Natural killer cell (primary cell): Measurements from ENCODE around the gene RNF111. TPM values are rescaled to one million over a fixed set of nuclear protein-coding genes. Genes with fewer than 3 reads are reported as not detected.

Source experiments
- ATAC-seq, 3 donors: fragments of 150-1000 bp in 2 of 3; fragments of 200-7000 bp in 1 of 3; cut with Tn5 transposase; 1 replicate in 1 of 3; 2 replicates in 2 of 3; pipeline ENCODE4 v1.10.0; 2021; ENCODE audit warnings: mild to moderate bottlenecking in 2 of 3, moderate library complexity in 2 of 3
- DNase-seq, 2 donors: peaks; one replicate each; pipeline versions ENCODE4 v3.0.0 to v3.0.0-alpha.2; 2013 to 2021; ENCODE audit warnings: mixed read lengths in 1 of 2
- H3K27ac ChIP-seq: one replicate; pipeline ENCODE4 v1.5.1; 2013; ENCODE audit warnings: mild to moderate bottlenecking, low read length
- H3K27me3 ChIP-seq: one replicate; pipeline ENCODE4 v1.6.1; 2013; ENCODE audit warnings: low read length; ENCODE audit not compliant: control insufficient read depth, insufficient read depth
- H3K36me3 ChIP-seq: one replicate; pipeline ENCODE4 v1.6.1; 2013; ENCODE audit warnings: low read length; ENCODE audit not compliant: control insufficient read depth, insufficient read depth
- H3K4me1 ChIP-seq: one replicate; pipeline ENCODE4 v1.6.1; 2013; ENCODE audit warnings: low read length; ENCODE audit not compliant: control insufficient read depth, insufficient read depth
- H3K4me3 ChIP-seq: one replicate; pipeline ENCODE4 v1.5.1; 2013; ENCODE audit warnings: low read length
- H3K9me3 ChIP-seq: one replicate; pipeline ENCODE4 v1.6.1; 2013; ENCODE audit warnings: low read length; ENCODE audit not compliant: control insufficient read depth, insufficient read depth
- H3K27ac Mint-ChIP-seq, 2 donors: one replicate each; pipeline ENCODE4 v1.8.0; 2022; ENCODE audit warnings: mild to moderate bottlenecking in 2 of 2, mixed read lengths in 2 of 2, moderate library complexity in 1 of 2
- H3K27me3 Mint-ChIP-seq, 2 donors: one replicate each; pipeline ENCODE4 v1.8.0; 2022; ENCODE audit warnings: low read depth in 2 of 2, mixed read lengths in 2 of 2
- H3K36me3 Mint-ChIP-seq: one replicate; pipeline ENCODE4 v1.8.0; 2022; ENCODE audit warnings: mixed read lengths
- H3K4me1 Mint-ChIP-seq, 2 donors: one replicate each; pipeline ENCODE4 v1.8.0; 2022; ENCODE audit warnings: mixed read lengths in 2 of 2
- H3K4me3 Mint-ChIP-seq: one replicate; pipeline ENCODE4 v1.8.0; 2022; ENCODE audit warnings: mild to moderate bottlenecking, moderate library complexity, mixed read lengths
- H3K9me3 Mint-ChIP-seq, 2 donors: one replicate each; pipeline ENCODE4 v1.8.0; 2022; ENCODE audit warnings: mixed read lengths in 2 of 2
- WGBS: methylation state at CpG from one replicate; pipeline ENCODE4 v1.1.7; 2013; ENCODE audit warnings: missing lambda C conversion rate; ENCODE audit not compliant: insufficient coverage; 5-methylcytosine and 5-hydroxymethylcytosine counted together
- intact Hi-C: fragments of 100-400 bp; cut with micrococcal nuclease; formaldehyde crosslinking; loops from one replicate; pipeline ENCODE4 v1.14.2; 2022
- total RNA-seq, 4 donors: library from RNA; stranded (reverse); fragments of 120-200 nt in 1 of 4; gene quantifications; one replicate each; pipeline versions ENCODE4 v1.2.3 to v1.2.4, GENCODE V29; 2013 to 2022
- TF ChIP-seq, protein P1 (sequence below): fragments of 200-600 bp; IDR thresholded peaks from one replicate; pipeline ENCODE4 v1.8.0; 2022; ENCODE audit warnings: antibody characterized with exemption

RNF111 gene
- total RNA-seq, 3 donors from 2014 or later (not counting 1 experiment from before 2014, with no cell fraction given): 39.4 to 53.1 (median 46.0) TPM

DNA sequence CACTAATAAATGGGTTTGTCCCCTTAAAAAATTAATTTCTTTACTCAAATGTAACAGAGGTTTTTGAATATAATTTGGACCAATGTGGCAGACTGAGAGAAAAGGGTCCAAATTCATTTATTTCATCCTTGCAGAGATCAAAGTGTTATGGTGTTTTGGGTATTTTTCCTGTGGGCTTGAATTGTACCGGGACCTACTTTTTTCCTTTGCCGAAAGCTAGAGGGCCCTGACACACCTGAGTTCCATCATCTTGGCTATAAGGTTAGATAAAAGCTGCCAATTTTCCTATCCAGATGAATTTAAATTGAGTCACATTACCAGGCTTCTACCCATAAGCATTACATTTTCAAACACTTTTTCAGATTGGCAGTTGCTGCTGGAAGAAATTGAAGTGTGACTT is 118.4 kb downstream of the RNF111 start:
- Mint-ChIP-seq H3K9me3 (no peaks in the 10 kb centered on the region), H3K4me1 (peaks cover 8 to 9% of the 10 kb centered on the region in 2 donors), H3K27ac (peak overlapping the region in 1 of 2 donors; percentile 94), H3K4me3 (peak overlapping the region; percentile 97), H3K36me3 (no peaks in the 10 kb centered on the region), H3K27me3 (no peaks in the 10 kb centered on the region)
- H3K36me3 ChIP-seq: no peaks in the 10 kb centered on the region
- no peak overlapping the region for H3K27ac ChIP-seq
- 42% methylated on average over 2 of the region's 2 CpGs for WGBS
- H3K4me1 ChIP-seq: peaks cover 5% of the 10 kb centered on the region
- no peak overlapping the region for H3K4me3 ChIP-seq
- no peaks in the 10 kb centered on the region for H3K27me3 ChIP-seq
- ATAC-seq (no peak), DNase-seq (no peak)
- TF ChIP-seq, protein P1, sequence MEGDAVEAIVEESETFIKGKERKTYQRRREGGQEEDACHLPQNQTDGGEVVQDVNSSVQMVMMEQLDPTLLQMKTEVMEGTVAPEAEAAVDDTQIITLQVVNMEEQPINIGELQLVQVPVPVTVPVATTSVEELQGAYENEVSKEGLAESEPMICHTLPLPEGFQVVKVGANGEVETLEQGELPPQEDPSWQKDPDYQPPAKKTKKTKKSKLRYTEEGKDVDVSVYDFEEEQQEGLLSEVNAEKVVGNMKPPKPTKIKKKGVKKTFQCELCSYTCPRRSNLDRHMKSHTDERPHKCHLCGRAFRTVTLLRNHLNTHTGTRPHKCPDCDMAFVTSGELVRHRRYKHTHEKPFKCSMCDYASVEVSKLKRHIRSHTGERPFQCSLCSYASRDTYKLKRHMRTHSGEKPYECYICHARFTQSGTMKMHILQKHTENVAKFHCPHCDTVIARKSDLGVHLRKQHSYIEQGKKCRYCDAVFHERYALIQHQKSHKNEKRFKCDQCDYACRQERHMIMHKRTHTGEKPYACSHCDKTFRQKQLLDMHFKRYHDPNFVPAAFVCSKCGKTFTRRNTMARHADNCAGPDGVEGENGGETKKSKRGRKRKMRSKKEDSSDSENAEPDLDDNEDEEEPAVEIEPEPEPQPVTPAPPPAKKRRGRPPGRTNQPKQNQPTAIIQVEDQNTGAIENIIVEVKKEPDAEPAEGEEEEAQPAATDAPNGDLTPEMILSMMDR: no peak
- intact Hi-C loops: loop anchor here (5.0 to 10.0 kb wide), 2 partner anchors 121 to 386 kb away; partner anchors contain the start of gene RNF111
- H3K9me3 ChIP-seq: no peaks in the 10 kb centered on the region

DNA sequence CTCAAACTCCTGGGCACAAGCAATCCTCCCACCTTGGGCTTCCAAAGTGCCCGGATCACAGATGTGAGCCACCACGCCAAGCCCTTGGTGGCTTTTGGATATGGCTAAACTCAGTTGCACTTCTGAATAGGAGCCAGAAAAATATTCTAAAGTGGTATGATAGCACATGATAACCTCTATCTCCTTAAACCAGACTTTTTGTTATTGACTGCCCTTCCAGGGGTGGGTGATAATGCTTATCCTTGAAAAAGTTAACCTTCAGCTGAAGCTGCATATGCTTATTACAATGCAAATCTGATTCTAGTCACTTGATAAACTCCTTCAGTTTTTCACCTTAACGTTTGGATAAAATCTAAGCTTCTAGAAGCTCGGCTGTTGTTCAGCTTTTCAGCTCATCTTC is 123.8 kb downstream of the RNF111 start:
- H3K27ac Mint-ChIP-seq: no peak overlapping the region
- no peak for DNase-seq
- H3K9me3 Mint-ChIP-seq: no peaks in the 10 kb centered on the region
- H3K36me3 Mint-ChIP-seq: no peaks in the 10 kb centered on the region
- no peaks in the 10 kb centered on the region for H3K4me1 Mint-ChIP-seq
- 95% methylated on average over 4 of the region's 4 CpGs for WGBS
- H3K4me3 ChIP-seq: no peak overlapping the region
- no peaks in the 10 kb centered on the region for H3K27me3 Mint-ChIP-seq
- TF ChIP-seq, protein P1: no peak
- no peak overlapping the region for H3K4me3 Mint-ChIP-seq
- no peaks in the 10 kb centered on the region for H3K9me3 ChIP-seq
- H3K27ac ChIP-seq: no peak overlapping the region
- intact Hi-C loops: no loop called here
- no peaks in the 10 kb centered on the region for H3K4me1 ChIP-seq
- no peak for ATAC-seq
- no peaks in the 10 kb centered on the region for H3K27me3 ChIP-seq
- H3K36me3 ChIP-seq: no peaks in the 10 kb centered on the region

DNA sequence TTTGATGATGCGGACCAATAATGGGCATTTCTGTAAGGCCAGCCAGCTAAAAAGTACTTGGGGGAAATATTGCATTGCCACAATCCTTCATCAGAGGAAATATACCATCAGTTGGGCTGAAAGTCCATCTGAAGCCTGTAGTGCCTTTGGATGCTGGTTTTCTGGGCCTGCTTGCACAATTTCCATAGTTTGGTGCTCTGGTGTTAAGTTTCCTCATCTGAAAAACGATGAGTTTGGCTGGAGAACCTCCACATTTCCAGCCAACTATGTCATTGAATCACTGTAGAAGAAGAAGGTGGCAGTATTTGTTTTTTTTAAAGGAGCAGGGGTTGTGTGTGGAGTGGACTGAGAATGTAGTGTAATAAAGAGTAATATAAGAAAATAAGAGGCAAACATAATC is 127.6 kb downstream of the RNF111 start:
- TF ChIP-seq, protein P1: no peak
- no peaks in the 10 kb centered on the region for H3K27me3 ChIP-seq
- no peak for DNase-seq
- no peak for ATAC-seq
- H3K9me3 ChIP-seq: no peaks in the 10 kb centered on the region
- H3K27ac ChIP-seq: no peak overlapping the region
- intact Hi-C loops: no loop called here
- Mint-ChIP-seq H3K27me3 (no peaks in the 10 kb centered on the region), H3K4me1 (no peaks in the 10 kb centered on the region), H3K9me3 (no peaks in the 10 kb centered on the region), H3K4me3 (no peak overlapping the region), H3K27ac (no peak overlapping the region), H3K36me3 (no peaks in the 10 kb centered on the region)
- H3K4me1 ChIP-seq: no peaks in the 10 kb centered on the region
- WGBS: 93% methylated on average over 2 of the region's 2 CpGs
- no peak overlapping the region for H3K4me3 ChIP-seq
- H3K36me3 ChIP-seq: no peaks in the 10 kb centered on the region

DNA sequence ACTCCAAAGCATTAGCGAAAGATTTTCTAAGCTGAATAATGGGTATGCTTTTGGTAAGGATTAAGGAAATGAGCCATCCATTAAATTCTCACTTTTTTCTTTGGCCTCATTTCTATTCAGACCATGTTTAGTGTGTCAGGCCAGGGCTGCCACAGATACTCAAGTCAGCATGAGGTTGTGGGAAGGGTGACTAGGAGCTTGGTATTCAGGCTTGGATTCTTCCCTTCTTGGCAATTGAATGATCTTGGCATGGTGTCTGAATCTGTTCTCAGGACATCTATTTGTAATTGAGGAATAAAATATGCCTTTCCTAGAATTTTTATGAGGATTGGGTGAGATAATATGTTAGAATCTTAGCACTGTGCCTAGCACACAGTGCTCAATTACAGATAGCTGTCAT is 128.7 kb downstream of the RNF111 start:
- Histone ChIP-seq H3K4me1 (no peaks in the 10 kb centered on the region), H3K4me3 (no peak overlapping the region), H3K27ac (no peak overlapping the region), H3K9me3 (no peaks in the 10 kb centered on the region), H3K27me3 (no peaks in the 10 kb centered on the region), H3K36me3 (no peaks in the 10 kb centered on the region)
- Mint-ChIP-seq H3K36me3 (no peaks in the 10 kb centered on the region), H3K27ac (no peak overlapping the region), H3K4me3 (no peak overlapping the region), H3K27me3 (no peaks in the 10 kb centered on the region), H3K4me1 (no peaks in the 10 kb centered on the region), H3K9me3 (no peaks in the 10 kb centered on the region)
- ATAC-seq: no peak
- WGBS: 100% methylated on average over 1 of the region's 1 CpG
- DNase-seq: no peak
- intact Hi-C loops: no loop called here
- TF ChIP-seq, protein P1: no peak
